HG03520 (cell line): Measurements from ENCODE around the gene TXLNA.
"Not testable (repeated sequence)": the region's sequence is repeated elsewhere in the genome, so short reads cannot be mapped to it uniquely, and the experiment has no call there.

Experiments used
- ATAC-seq: cut with Tn5 transposase; IDR thresholded peaks from one replicate; pipeline ENCODE4 v1.9.1; 2021; ENCODE audit warnings: mild to moderate bottlenecking, moderate library complexity; ENCODE audit not compliant: unreplicated experiment

TXLNA gene

GRCh38 chr1:32179443-32180185 lies at the start of gene TXLNA:
TSS of gene TXLNA (plus strand) at chr1:32179675. CDS start at chr1:32180346, 671 bp downstream.
- peak; percentile 72 for ATAC-seq

DNA sequence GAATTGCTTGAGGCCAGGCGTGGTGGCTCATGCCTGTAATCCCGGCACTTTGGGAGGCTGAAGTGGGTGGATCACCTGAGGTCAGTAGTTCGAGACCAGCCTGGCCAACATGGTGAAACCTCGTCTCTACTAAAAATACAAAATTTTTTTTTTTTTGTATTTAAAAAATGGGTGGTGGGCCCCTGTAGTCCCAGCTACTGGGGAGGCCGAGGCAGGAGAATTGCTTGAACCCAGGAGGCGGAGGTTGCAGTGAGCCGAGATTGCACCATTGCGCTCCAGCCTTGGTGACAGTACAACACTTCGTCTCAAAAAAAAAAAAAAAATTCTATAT lies 45.6 kb upstream of the TXLNA start:
- ATAC-seq = not testable (repeated sequence)

DNA sequence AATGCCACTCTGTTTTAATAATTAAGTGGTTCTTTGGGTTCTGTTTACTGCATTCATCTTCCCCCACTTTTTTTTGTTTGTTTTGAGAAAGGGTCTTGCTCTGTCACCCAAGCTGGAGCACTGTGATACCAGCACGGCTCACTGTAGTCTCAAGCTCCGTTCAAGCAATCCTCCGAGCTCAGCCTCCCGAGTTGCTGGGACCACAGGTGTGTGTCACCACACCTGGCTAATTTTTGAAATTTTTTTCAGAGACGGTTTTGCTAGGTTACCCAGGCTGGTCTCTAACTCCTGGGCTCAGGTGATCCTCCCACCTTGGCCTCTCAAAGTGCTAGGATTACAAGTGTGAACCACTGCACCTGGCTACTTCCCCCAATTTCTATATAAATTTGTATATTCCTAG lies 42.4 kb upstream of the TXLNA start:
- no peak for ATAC-seq

DNA sequence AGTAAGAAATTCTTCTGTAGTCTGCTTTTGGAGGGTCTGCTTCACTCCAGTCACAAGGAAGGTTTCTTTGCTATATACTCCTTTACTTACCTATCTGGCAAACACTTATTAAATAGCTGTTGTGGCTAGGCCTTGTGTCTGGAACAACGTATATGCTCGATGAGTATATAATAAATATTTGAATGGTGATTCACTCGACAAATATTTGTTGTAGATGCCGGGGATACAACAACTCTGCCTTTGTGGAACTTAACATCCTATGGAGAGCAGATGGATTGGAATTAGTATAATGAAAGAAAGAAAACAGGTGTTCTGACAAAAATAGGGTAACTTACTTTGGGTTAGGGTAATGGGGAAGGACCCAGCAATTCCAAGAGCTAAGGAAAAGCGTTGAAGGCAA lies 40.5 kb upstream of the TXLNA start:
- ATAC-seq = no peak

GRCh38 chr1:32142446-32143301 lies 36.8 kb upstream of the TXLNA start:
- ATAC-seq = no peak

DNA sequence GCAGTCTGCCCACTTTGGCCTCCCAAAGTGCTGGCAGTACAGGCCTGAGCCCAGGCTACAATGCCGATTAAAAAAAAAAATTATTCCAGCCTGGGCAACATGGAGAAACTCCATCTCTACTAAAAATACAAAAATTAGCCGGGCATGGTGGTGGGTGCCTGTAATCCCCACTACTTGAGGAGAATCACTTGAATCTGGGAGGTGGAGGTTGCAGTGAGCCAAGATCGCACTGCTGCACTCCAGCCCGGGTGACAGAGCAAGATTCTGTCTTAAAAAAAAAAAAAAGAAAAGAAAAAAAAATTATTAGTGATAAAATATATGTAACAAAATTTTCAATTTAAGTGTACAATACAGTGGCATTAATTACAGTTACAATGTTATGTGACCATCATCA lies 36.2 kb upstream of the TXLNA start:
- ATAC-seq = not testable (repeated sequence)

DNA sequence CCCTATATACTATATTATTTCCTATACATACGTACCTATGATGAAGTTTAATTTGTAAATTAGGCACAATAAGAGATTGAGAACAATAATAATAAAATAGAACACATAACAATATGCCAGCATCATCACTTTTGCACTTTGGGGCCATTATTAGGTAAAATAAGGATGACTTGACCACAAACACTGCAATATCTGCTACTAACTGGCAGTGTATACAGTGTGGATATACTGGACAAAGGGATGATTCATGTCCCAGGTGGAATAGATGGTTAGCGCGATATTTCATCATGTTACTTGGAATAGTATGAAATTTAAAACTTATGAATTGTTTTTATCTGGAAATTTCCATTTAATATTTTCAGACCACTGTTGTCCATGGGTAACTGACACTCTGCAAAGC lies 35.4 kb upstream of the TXLNA start:
- no peak for ATAC-seq

DNA sequence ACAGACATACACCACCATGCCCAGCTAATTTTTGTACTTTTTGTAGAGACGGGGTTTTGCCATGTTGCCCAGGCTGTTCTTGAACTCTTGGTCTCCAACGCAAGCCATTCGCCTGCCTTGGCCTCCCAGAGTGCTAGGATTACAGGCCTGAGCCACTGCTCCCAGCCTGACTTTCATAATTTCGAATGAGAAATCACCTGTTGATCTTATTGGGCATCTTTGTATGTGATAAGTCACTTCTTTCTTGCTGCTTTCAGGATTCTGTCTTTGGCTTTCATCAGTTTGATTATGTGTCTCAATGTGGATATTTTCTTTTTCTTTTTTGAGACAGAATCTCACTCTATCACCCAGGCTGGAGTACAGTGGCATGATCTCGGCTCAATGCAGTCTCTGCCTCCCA lies 31.7 kb upstream of the TXLNA start:
- not testable (repeated sequence) for ATAC-seq

GRCh38 chr1:32150847-32151246 lies 28.6 kb upstream of the TXLNA start:
- ATAC-seq = no peak

GRCh38 chr1:32151319-32151787 lies 28.1 kb upstream of the TXLNA start:
- no peak for ATAC-seq

DNA sequence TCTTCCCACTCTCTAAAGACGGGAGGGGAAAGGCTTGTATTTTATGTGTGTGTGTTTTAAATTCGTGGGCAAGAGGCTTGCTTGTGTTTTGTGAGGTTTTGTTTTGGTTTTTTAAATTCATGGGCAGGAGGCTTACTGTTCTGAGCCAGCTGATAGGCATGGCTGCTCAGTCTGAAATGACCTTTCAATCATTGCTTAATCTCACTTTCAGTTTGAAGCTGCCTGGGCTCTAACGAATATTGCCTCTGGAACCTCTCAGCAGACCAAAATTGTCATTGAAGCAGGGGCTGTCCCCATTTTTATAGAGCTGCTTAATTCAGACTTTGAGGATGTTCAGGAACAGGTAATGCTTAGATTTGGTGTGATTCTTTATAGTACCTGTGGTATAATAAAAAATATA lies 20.3 kb upstream of the TXLNA start:
- no peak for ATAC-seq

DNA sequence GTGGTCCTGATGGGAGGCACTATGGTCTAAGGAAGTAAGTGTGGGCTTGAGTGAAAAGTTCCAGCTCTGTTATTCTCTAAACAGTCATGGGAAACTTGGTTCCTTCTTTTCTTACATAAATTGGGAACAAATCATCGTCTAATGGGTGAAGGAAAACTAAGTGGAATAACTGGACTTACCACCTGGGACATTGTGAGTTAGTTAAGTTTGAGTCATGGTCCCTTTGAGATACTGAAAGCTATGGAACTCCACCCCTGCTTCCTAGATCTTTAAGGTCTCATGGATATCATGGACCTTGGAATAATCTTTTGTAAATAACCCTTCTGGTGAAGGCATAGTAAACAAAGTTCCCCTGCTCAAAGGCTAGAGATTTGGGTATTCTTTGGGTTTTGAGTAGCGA lies 16.1 kb upstream of the TXLNA start:
- ATAC-seq = no peak

GRCh38 chr1:32165633-32166032 lies 13.8 kb upstream of the TXLNA start:
- not testable (repeated sequence) for ATAC-seq

- no peak for ATAC-seq
Measured at GRCh38 chr1:32170991-32171390, 8.5 kb upstream of the TXLNA start.

DNA sequence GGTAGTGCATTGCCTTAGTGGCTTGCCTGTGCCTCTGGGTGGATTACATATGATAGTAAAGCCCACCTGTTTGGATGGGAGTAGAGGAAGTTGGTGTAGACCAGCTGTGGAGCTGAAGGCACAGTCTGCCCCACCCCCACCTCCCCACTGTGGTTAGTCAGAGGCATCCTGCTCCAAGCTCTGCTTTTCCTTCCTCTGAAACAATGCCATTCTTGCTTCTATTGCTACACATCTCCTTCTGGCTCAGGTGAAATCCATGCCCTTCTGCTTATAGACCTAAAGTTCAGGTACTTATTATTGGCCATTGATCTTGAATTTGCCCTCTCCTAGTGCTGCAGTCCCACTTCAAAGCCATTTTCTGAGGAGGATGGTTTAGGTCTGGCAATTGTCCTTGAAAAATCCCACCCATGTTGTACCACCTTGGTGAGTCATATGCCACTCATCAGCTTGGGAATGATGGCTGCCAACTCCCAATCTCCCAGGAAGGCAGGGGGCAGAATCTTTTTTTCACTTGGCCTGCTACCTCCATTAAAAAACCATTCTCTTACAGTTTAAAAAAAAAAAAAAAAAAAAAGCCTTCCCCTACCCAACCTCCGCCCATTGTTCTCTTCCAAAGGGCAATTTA lies 6.7 kb upstream of the TXLNA start:
- ATAC-seq = no peak

DNA sequence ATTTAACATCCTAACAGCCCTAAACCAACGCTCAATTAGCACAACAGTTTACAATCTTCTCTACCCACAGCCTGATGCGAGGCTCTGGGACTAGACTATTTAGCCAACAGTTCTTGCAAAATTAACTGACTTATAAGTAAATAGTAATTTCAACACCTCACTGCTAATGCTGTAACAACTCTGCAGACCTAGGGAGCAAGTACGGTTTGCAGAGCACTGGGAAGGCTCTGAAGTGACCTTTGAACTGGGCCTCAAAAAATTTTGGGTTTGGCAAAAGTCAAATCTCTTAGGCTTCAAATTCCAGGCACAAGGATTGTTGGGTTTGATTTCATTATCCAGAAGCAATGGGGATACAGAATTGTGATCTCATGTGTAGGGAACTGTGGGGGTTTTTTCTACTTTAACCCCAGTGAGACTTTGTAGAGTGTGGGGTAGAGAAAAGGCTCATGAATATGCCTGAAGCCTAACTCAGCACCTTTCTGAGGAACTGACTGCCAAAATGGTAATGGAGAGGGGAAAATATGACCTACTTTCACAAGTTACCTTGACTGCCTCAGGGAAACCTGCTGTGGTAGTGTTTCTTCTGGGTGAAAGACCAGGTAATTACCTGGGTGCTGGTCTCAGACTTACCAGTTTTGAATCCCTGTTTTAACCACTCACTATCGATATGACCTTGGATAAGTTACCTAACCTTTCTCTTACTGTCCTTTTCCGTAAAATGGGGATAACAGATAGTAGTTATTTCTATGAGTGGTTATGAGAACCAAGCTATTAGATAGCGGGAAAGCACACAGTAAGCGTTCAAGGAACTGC lies 889 bp upstream of the TXLNA start:
- no peak for ATAC-seq

- ATAC-seq = no peak
Measured at GRCh38 chr1:32179193-32179442, 357 bp upstream of the TXLNA start.

- ATAC-seq = no peak
Measured at GRCh38 chr1:32180186-32181060, 948 bp downstream of the TXLNA start.

GRCh38 chr1:32181065-32181464 lies 1.6 kb downstream of the TXLNA start:
- no peak for ATAC-seq

DNA sequence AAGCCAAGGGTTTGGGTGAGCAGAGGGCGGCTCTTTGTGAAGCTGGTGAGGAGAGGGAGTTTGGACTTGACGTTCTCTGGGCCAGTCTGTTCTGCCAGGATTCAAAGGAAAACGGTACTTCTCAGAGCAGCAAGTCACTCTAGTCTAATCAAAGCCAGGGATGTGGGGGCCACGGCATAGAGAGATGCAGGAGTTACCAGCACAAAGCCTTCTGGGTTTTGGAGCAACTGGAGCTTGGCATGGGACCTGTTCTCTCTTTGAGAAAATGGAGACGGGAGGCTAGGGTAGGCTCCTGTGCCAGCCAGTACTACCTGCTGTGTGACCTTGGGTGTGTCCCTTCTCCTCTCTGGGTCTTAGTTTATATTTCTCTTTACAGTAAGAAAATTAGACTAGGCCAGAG lies 2.1 kb downstream of the TXLNA start:
- ATAC-seq = no peak
